Loucy (cell line): ENCODE measurements around the gene SYNE1.

ENCODE experiments used
- EZH2phosphoT487 ChIP-seq: fragments of 200-600 bp; IDR thresholded peaks from 2 replicates; pipeline ENCODE4 v1.6.1; 2018; ENCODE audit warnings: antibody characterized with exemption, mild to moderate bottlenecking, moderate library complexity, borderline replicate concordance
- TF ChIP-seq, protein P1 (sequence below): fragments of 200-600 bp; sonication (generic); conservative IDR thresholded peaks from 2 replicates; pipeline ENCODE4 v1.5.1; 2014; ENCODE audit warnings: mild to moderate bottlenecking, antibody characterized with exemption, low read length

DNA sequence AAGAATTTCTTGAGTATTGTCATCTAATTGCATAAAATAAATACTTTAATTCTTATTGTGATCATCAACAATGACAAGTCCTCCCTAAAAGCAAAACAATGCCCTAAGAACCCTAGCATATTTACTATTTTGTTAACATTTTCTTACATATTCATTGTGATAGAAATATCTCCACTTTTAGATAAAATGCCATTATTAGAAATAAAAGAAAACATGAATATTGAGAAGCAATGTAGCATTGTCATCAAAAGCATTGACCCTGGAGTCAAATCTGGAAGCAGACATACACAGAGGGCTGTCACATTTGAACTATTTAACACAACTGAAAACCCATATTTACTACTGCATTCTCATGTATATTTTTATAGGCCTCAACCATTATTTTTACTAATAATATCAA is 257.7 kb downstream of the SYNE1 start:
- TF ChIP-seq, protein P1, sequence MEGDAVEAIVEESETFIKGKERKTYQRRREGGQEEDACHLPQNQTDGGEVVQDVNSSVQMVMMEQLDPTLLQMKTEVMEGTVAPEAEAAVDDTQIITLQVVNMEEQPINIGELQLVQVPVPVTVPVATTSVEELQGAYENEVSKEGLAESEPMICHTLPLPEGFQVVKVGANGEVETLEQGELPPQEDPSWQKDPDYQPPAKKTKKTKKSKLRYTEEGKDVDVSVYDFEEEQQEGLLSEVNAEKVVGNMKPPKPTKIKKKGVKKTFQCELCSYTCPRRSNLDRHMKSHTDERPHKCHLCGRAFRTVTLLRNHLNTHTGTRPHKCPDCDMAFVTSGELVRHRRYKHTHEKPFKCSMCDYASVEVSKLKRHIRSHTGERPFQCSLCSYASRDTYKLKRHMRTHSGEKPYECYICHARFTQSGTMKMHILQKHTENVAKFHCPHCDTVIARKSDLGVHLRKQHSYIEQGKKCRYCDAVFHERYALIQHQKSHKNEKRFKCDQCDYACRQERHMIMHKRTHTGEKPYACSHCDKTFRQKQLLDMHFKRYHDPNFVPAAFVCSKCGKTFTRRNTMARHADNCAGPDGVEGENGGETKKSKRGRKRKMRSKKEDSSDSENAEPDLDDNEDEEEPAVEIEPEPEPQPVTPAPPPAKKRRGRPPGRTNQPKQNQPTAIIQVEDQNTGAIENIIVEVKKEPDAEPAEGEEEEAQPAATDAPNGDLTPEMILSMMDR: no peak
- TF ChIP-seq EZH2phosphoT487: no peak
